ENCODE results near the gene IGSF8. TPM values are rescaled to one million over a fixed set of nuclear protein-coding genes. Genes with fewer than 3 reads are reported as not detected.

Gene IGSF8
- total and polyA plus RNA-seq, 2 donors (not counting 1 experiment from before 2014, with no cell fraction given), result 6.5 to 24.4 TPM

DNA sequence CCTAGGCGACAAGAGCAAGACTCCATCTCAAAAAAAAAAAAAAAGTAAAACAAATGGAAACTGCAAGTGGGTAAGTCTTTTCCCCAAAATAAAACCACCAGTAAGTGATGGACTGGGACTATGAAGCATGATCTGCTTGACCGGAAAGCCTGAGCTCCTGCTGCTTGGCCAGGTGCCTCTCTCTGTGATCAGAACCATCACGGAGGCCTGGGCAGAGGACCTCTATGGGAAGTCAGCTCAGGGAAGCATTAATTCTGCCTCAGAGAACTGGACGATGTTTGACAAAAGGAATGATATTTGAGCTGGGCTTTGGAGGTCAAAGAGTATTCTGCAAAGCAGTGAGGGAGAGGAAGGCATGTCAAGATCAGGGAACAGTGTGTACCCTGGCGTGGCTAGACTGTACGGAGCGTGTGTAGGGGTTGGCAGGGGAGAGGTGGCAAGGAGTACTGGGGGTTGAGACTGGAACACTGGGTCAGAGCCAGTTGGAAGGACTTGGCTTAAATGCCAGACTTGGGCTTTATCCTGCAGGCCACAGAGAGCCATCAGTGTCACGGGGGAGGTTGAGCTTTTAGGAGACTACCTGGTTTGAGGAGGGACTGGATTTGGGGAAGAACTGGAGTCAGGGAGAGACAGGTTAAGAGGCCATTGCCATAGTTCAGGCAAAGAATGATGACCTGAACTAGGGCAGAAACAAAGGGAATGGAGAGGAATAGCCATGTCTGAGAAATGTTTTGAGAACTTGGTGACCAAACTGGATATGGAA lies 33.6 kb upstream of the IGSF8 start:
- Histone ChIP-seq H3K4me2 (ENCODE audit: extremely low read depth, insufficient read depth, low read length) (no peak overlapping the region), H3K9me3 (ENCODE audit: control insufficient read depth, insufficient read depth, low read depth, low read length) (no peaks in the 10 kb centered on the region), H3K79me2 (ENCODE audit: control insufficient read depth, insufficient read depth, low read length) (no peaks in the 10 kb centered on the region), H2AFZ (ENCODE audit: low read length) (no peak overlapping the region), H4K20me1 (ENCODE audit: control insufficient read depth, extremely low read depth, insufficient read depth, low read length) (no peaks in the 10 kb centered on the region), H3K27ac (ENCODE audit: insufficient read depth, low read length) (no peak overlapping the region), H3K9ac (ENCODE audit: insufficient read depth, low read length) (no peak overlapping the region), H3K36me3 (ENCODE audit: control insufficient read depth, insufficient read depth, low read length) (no peaks in the 10 kb centered on the region), H3K27me3 (ENCODE audit: control insufficient read depth, insufficient read depth, low read length) (peaks cover 12% of the 10 kb centered on the region), H3K4me1 (ENCODE audit: control insufficient read depth, extremely low read depth, insufficient read depth, low read length) (no peaks in the 10 kb centered on the region), H3K4me3 (replicated peaks in 1 of 4; ENCODE audit: control extremely low read depth in 1 of 4, insufficient read depth in 1 of 4, low read depth in 3 of 4, low read length in 4 of 4) (no peak overlapping the region)
- TF ChIP-seq, protein P1, sequence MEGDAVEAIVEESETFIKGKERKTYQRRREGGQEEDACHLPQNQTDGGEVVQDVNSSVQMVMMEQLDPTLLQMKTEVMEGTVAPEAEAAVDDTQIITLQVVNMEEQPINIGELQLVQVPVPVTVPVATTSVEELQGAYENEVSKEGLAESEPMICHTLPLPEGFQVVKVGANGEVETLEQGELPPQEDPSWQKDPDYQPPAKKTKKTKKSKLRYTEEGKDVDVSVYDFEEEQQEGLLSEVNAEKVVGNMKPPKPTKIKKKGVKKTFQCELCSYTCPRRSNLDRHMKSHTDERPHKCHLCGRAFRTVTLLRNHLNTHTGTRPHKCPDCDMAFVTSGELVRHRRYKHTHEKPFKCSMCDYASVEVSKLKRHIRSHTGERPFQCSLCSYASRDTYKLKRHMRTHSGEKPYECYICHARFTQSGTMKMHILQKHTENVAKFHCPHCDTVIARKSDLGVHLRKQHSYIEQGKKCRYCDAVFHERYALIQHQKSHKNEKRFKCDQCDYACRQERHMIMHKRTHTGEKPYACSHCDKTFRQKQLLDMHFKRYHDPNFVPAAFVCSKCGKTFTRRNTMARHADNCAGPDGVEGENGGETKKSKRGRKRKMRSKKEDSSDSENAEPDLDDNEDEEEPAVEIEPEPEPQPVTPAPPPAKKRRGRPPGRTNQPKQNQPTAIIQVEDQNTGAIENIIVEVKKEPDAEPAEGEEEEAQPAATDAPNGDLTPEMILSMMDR (conservative IDR thresholded peaks at IDR 0.05 in 1 of 2, IDR thresholded peaks at IDR 0.05 in 1 of 2; ENCODE audit: low read depth in 1 of 2, low read length in 2 of 2), result no peak
- no peak for TF ChIP-seq EZH2 (IDR thresholded peaks at IDR 0.05; ENCODE audit: low read length, missing control alignments)
- no peak for DNase-seq (ENCODE audit: low read depth in 2 of 2)

DNA sequence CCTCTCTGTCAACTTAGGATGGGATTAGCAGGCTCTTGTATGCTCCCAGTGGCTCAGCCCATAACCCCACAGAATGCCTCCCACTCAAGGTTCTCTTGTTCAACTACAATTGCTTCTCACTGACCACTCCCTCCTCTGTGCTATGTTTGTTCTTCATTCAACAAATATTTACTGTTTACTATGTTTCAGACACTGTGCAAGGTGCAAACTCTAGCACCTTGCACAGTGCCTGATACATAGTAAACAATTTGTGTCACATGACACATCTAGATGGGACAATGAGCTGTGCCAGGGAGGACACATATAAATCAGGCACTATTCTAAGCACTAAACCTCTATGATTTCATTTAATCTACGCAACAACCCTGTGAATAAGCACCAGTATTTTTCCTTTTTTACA lies 32.5 kb upstream of the IGSF8 start:
- Histone ChIP-seq H2AFZ (ENCODE audit: low read length) (no peak overlapping the region), H3K79me2 (ENCODE audit: control insufficient read depth, insufficient read depth, low read length) (no peaks in the 10 kb centered on the region), H3K9ac (ENCODE audit: insufficient read depth, low read length) (no peak overlapping the region), H3K36me3 (ENCODE audit: control insufficient read depth, insufficient read depth, low read length) (no peaks in the 10 kb centered on the region), H4K20me1 (ENCODE audit: control insufficient read depth, extremely low read depth, insufficient read depth, low read length) (no peaks in the 10 kb centered on the region), H3K4me1 (ENCODE audit: control insufficient read depth, extremely low read depth, insufficient read depth, low read length) (no peaks in the 10 kb centered on the region), H3K27me3 (ENCODE audit: control insufficient read depth, insufficient read depth, low read length) (peaks cover 12% of the 10 kb centered on the region), H3K4me3 (replicated peaks in 1 of 4; ENCODE audit: control extremely low read depth in 1 of 4, insufficient read depth in 1 of 4, low read depth in 3 of 4, low read length in 4 of 4) (no peak overlapping the region), H3K4me2 (ENCODE audit: extremely low read depth, insufficient read depth, low read length) (no peak overlapping the region), H3K27ac (ENCODE audit: insufficient read depth, low read length) (no peak overlapping the region), H3K9me3 (ENCODE audit: control insufficient read depth, insufficient read depth, low read depth, low read length) (no peaks in the 10 kb centered on the region)
- DNase-seq (ENCODE audit: low read depth in 2 of 2), result no peak
- TF ChIP-seq, protein P1 (conservative IDR thresholded peaks at IDR 0.05 in 1 of 2, IDR thresholded peaks at IDR 0.05 in 1 of 2; ENCODE audit: low read depth in 1 of 2, low read length in 2 of 2), result no peak
- TF ChIP-seq EZH2 (IDR thresholded peaks at IDR 0.05; ENCODE audit: low read length, missing control alignments), result no peak

- H3K79me2 ChIP-seq (ENCODE audit: control insufficient read depth, insufficient read depth, low read length), result no peaks in the 10 kb centered on the region
- TF ChIP-seq, protein P1 (conservative IDR thresholded peaks at IDR 0.05 in 1 of 2, IDR thresholded peaks at IDR 0.05 in 1 of 2; ENCODE audit: low read depth in 1 of 2, low read length in 2 of 2), result no peak
- no peak for TF ChIP-seq EZH2 (IDR thresholded peaks at IDR 0.05; ENCODE audit: low read length, missing control alignments)
- H3K36me3 ChIP-seq (ENCODE audit: control insufficient read depth, insufficient read depth, low read length), result no peaks in the 10 kb centered on the region
- H3K27ac ChIP-seq (ENCODE audit: insufficient read depth, low read length), result no peak overlapping the region
- no peak overlapping the region for H3K4me3 ChIP-seq (replicated peaks in 1 of 4; ENCODE audit: control extremely low read depth in 1 of 4, insufficient read depth in 1 of 4, low read depth in 3 of 4, low read length in 4 of 4)
- no peaks in the 10 kb centered on the region for H3K9me3 ChIP-seq (ENCODE audit: control insufficient read depth, insufficient read depth, low read depth, low read length)
- no peaks in the 10 kb centered on the region for H3K4me1 ChIP-seq (ENCODE audit: control insufficient read depth, extremely low read depth, insufficient read depth, low read length)
- H3K4me2 ChIP-seq (ENCODE audit: extremely low read depth, insufficient read depth, low read length), result no peak overlapping the region
- H2AFZ ChIP-seq (ENCODE audit: low read length), result no peak overlapping the region
- peaks cover 12% of the 10 kb centered on the region for H3K27me3 ChIP-seq (ENCODE audit: control insufficient read depth, insufficient read depth, low read length)
- DNase-seq (ENCODE audit: low read depth in 2 of 2), result no peak
- no peak overlapping the region for H3K9ac ChIP-seq (ENCODE audit: insufficient read depth, low read length)
- H4K20me1 ChIP-seq (ENCODE audit: control insufficient read depth, extremely low read depth, insufficient read depth, low read length), result no peaks in the 10 kb centered on the region
Observed at GRCh38 chr1:160130486-160130885, 32.1 kb upstream of the IGSF8 start.

Measured in fibroblast of lung (primary cell).